GM18505 (cell line): ENCODE measurements around the gene AIFM3.
"Not testable (repeated sequence)": the region's sequence is repeated elsewhere in the genome, so short reads cannot be mapped to it uniquely, and the experiment has no call there.

ENCODE experiments used
- ATAC-seq: cut with Tn5 transposase; IDR thresholded peaks from one replicate; pipeline ENCODE4 v1.9.1; 2021; ENCODE audit not compliant: unreplicated experiment
- POLR2A ChIP-seq: IDR thresholded peaks from 4 replicates; pipeline ENCODE4 v1.6.1; 2011; ENCODE audit warnings: borderline replicate concordance; ENCODE audit not compliant: insufficient read depth, insufficient read length; ENCODE audit errors: extremely low read depth

AIFM3 gene

GRCh38 chr22:20998411-20999336, 31.6 kb downstream of the AIFM3 start:
- no peak for ATAC-seq
- TF ChIP-seq POLR2A, result no peak

DNA sequence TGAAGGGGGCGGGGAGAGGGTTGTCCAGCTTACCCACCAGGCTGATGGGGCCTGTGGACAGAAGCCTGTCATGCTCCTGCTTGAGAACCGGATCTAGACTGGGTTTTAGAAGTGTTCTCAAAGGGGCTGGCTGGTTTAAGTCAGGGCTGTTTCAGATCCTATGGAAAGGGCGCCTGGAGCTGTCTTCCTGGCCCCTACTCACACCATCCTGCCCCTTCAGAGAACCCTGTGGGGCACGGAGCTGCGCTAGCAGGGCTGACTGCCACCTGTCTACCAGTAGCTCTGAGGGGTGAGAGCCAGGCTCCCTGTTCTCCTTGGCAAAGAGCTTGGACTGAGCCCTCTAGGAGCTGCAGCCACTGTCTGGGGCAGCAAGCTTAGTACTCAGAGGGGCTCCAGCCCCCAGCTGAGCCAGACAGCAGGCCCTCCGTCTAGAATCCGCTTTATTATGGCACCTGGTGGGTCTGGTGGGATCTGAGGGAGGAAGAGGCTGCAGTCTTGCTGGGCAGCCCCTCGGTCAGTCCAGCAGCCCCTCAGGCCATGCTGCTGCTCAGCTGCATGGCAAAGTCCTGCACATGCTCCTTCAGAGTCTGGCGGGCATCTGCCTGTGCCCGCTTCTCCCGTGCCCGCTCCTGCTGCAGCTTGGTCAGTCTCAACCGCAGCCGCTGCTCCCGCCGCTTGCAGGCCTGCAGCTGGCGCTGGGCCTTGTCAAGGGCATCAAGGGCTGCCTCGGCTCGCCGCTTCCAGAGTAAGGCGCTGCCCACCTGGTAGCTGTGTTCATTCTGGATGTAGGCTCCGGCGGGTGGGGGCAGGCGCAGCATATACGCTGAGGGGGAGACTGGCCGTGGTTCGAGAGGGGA, 32.5 kb downstream of the AIFM3 start:
- no peak for ATAC-seq
- no peak for TF ChIP-seq POLR2A

DNA sequence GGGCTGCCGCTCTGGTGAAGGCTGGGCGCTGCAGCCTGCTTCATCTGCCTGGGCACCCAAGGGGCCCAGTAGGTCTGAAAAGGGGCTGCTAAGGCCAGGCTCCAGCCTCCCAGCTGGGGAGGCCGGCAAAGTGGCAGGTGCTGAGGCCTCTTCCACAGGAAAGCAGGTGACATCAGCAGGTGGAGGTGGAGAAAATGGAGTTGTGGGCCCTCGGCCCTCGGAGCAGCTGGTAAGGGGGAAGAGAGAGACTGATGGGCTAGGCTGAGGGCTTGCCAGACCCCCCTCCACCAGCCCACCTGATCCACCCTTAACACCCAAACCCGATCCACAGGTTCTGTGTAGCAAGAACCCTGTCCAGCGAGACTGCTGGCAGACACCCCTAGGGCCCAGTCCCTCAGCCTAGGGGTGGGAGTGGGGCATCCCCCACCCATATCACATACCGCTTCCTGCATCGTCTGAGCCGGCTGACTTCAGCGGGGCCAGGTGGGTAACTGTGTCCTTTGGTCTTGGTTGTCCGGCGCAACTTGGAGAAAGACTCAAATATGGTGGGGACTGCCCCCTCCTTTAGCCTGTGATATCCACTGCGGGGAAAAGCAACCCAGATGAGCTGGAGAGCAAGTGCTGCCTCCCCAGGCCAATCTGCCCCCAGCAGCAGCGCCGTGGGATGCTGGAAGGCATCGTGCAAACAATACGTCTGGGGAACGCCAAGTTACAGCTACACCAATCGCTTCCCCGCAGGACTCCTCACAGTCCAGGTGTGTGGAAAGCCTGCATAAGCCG, 33.3 kb downstream of the AIFM3 start:
- ATAC-seq, result no peak

DNA sequence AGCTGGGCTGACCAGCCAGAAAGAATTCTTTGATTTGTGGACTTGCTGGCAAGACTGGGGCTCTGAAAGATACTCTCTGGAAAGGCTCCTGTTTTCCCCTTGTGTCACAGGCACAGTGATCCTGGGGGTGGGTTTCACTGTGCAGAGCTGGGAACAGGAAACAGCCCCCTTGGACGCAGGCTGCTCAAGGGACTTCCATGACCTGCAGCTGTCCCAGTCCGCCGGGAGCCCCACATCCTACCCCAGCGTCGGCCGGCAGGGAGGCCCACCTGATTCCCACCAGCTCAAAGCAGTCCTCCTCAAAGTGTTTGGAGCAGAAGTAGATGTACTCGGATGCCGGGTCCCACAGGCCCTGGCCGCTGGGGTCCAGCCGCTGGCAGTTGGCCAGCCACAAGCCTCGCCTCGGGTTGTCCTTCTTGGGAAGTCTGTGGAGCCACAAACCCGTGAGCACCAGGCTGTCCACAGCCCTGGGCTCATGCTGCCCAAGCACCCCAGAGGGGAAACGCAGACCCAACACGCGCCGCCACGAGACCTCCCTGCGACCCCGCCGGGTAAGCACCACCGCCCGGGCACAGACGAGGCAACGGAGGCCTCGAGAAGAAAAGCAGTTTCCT, 34.0 kb downstream of the AIFM3 start:
- ATAC-seq, result peak; percentile 15
- no peak for TF ChIP-seq POLR2A

More for the DNA sequence above, 33.3 kb downstream of the AIFM3 start:
- no peak for TF ChIP-seq POLR2A

DNA sequence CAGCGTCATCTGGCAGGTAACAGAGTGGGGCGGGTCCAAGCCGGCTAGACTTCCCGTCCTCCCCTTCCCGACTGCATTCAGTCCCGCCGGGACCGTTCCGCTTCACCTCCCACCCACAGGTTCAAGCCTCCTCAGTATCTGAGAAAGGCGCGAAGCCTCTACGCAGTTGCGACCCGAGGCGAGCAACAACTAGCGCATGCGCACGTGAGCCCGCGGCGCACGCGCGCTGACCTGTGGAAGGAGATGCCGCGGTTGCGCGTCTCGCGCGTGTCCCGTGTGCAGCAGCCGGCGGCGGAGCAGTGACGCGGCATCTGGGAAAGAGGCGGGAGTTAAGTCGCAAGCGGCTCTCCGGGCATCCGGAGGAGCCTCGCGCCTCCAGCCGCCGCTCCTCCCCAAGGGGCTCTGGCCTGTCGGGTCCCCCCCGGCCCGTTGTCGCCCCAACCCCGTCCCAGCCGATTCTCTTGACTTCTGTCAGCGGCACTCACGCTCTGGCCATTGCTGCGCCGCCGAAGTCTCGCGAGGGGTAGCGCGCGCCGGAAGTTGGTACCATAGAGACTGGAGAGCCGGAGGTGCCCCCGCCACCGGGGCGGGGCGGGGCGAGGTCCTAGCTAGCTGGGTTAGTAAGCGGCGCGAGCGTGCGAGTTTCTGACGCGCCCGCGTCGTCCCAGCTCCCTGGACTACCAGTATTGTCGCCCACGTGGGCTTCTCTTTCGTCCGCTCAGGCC, 34.7 kb downstream of the AIFM3 start, which contains the start of gene THAP7:
THAP7 (minus strand) TSS at position 518 of the 725 bp plus-strand sequence; CDS start at position 311, 207 bp downstream.
- peak; percentile 93 for TF ChIP-seq POLR2A
- peak; percentile 83 for ATAC-seq

DNA sequence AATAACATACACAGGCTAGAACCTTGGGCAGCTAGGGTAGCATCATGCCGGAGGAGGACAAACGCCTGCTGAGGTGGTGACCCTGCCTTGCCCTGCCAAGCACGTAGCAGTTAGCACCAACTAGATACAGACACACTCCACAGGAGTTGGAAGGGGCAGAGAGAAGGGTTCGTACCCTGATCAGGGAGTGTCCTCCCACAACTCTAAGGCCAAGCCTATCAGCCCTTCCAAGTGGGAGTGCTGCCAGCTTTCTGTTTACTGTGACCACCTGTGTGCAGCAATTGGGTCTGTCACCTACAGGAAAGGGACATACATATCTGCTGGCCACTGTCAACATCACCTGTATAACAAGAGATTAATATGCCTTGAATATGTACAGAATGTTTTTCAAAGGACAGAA, 36.7 kb downstream of the AIFM3 start:
- no peak for TF ChIP-seq POLR2A
- no peak for ATAC-seq

GRCh38 chr22:21009208-21009607, 42.2 kb downstream of the AIFM3 start:
- ATAC-seq, result not testable (repeated sequence)

DNA sequence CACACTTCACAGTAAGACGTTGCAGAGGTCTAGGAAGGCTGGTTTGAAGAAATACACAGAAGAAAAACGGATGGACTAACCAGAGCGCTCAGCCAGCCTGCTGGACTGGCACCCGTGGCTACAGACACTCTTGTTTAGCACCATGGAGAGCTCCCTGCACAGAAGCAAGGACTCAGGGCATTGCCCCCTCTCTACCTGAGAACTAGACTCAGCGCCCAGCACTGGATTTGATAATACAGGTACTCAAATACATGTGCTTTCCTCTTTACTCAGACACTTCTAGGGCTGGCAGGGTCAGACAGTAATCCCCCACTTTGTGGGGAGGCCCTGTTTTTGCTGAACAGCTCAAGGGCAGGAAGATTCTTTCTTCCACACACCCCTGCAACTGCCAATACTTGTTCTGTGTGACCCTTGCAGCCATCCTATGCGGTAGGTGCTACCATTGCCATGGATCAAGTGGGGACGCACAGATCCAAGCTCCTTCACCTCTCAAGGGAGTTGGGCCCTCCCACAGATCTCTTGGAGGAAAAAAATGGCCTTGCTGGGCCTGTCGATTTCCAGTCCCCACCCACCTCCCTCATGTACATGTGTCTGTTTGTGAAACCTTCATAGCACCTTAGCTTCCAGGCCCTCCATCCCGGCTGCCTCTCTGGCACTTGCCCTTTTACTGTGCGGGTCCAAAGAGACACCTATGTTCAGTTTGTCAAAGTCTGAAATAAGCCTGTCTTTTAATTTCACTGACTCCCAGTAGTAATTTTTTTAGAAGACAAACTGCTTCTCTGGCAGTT, 42.8 kb downstream of the AIFM3 start:
- no peak for TF ChIP-seq POLR2A
- ATAC-seq, result no peak

DNA sequence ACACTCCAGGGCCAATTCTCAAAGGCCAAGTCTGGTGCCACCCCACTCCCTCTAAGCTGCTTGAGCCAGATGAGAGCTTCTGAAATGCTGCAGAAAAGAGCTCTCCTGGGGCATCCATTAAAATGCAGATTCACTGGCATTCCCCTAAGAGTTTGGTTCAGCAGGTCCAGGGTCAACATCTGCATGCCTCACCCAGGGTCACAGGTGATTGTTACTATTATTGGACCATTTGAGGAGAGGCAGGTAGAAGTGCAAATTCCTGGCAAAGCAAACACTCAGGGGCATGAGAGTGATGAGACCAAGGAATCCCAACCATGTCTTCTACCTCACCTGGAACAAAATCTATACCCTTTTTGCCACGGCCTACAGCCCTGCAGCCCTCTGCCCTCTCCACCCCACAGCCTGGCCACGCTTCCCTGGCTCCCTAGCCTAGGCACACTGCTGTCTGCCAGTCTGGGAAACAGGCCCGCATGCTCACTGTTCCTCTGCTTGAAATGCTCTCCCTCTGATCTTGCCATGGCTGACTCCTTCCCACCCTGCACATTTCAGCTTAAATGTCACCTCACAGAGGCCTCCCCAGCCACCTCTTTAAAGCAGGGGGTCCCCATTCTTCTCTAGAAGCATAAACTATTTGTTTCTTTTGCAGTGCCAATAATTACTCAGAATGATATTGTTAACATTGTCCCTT, 43.5 kb downstream of the AIFM3 start:
- TF ChIP-seq POLR2A, result no peak
- no peak for ATAC-seq

DNA sequence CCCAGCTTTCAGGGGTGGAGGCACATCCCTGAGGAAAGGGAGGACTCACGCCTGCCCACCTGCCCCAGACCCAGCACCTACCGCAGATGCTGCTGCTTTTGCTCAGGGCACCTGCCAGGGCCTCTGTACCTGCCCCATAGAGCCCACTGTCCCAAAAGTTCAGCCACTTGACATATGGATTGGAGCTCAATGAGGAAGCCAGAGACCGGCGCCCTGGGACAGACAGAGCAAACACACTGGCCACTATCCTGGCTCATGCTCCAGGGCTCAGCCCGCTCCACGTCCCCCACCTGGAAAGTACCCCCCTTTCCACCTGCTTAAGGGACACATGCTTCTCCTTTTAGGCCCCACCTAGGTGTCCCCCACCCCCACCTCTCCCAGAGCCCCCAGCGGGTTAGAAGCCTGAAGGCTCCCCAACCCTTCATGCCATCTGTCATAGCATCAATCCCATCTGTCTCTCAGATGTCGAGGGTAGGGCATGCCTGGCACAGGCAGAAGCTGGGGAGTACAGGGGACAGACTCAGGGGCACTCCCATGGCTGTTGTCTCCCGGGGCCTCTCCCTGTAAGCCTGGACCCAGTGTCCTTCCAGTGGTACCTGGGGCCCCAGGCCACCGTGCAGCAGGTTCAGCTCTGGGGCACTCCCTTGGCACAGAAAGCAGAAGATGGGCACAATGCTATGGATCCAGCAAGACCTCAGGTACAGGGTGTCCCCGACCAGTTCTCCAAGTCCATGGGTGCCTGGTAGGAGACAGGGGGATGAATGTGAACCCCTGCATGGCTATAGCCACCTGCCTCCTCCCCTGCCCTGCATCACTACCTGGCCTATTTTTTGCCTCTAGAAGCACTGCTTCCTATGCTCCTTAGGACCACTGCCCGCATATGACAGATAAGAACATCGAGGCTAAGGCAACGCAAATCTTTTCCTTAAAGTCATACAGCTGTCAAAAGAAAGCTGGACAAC, 45.7 kb downstream of the AIFM3 start:
- ATAC-seq, result no peak
- no peak for TF ChIP-seq POLR2A

DNA sequence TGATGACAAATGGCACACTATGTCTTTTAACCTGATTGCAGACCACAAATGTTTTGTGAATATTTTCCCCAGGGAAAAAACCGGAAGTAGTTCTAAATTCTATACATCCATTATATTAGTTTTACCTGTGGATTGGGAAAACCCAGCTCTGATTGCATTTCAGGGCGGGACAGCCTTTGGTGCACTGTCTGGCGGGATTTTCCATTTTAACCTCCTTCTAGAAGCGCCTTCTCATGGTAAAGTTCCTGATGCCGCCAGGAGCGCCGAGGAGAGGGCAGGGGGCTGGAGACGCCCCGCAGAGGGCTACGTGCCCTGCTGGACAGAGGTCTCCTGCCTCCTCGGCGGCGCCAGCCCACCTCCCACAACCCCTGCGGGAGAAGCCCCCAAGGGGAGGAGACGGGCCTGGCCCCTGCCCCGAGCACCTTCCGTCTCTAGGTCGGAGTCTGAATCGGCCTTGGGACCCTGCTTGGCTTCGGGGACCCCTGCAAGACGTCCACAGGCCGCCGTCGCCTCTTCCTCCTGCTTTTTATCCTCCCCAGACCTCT, 46.7 kb downstream of the AIFM3 start:
- ATAC-seq, result no peak
- no peak for TF ChIP-seq POLR2A
